ELR (cell line): ENCODE data around the gene ZNF784.
A peak's percentile ranks its signal among the peaks of the same experiment; 100 is the strongest.

Experiments used
- DNase-seq: peaks from one replicate; pipeline ENCODE4 v3.0.0-alpha.2; 2015; ENCODE audit warnings: low read depth

ZNF784 gene

DNA sequence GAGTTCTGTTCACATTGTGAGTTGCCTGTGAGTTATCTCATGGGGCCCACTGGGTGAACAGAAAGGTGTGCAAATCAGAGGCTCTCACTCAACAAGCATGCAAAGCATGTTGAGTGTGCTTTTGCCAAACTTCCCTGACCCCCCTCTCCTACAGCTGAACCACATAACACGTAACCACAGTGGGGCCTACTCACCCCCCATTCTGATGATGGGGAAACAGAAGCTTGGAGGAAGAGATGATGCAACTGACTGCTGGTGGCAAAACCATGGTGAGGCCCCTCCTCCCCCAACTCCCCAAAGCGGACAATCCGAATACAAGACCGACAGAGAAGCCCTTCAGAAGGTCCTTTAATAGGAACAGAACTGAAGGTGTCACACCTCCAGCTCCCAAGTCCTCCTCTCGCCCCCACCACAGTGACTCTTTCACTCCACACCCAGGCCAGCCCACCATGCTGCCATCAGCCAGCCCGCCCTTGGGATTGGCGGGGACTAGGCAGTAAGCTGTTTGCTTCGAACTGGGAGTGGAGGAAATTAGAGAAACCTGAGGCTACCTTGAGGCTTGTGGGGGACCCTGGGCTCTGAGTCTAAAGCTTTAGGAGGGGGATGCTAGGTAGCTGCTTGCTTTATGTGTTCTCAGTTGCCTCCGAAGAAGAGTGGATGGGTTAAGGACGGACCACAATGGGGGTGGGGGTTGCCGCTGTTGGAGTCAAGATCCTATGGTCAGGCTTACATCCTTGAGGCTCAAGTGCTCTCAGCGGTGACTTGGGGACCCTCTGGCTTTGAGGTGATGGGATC, 3.8 kb downstream of the ZNF784 start:
- DNase-seq, result no peak

DNA sequence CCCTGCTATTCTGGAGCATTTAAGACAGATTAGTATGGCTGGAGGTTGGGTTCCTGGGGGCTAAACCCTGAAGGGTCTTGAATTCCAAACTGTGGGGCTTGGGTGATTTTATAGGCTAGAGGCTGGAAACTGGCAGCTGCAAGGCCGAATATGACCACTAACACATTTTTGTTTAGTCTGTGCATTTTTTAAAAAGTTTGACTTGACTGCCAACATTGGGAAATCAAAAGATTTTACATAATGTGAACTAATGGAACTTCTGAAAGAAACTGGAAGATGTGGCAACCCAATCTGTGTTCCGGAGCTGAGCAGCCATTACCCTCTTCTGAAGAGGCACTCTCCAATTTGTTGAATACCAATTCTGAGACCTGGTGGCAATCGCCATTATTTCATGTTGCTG, 5.1 kb downstream of the ZNF784 start:
- DNase-seq, result no peak

DNA sequence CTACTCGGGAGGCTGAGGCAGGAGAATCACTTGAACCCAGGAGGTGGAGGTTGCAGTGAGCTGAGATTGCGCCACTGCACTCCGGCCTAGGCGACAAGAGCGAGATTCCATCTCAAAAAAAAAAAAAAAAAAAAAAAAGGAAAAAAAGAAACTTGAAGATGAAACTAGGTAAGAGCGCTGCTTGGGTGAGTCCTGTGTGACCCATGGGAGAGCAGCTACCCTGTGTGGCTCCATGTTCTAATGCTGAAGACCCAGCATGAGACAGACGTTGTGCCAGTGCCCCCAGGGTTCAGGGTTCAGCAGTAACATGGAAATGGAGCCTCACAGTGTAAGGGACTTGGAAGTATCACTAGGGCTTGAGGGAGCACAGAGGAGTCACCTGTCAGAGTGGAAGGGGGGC, 5.9 kb downstream of the ZNF784 start:
- DNase-seq, result no peak

DNA sequence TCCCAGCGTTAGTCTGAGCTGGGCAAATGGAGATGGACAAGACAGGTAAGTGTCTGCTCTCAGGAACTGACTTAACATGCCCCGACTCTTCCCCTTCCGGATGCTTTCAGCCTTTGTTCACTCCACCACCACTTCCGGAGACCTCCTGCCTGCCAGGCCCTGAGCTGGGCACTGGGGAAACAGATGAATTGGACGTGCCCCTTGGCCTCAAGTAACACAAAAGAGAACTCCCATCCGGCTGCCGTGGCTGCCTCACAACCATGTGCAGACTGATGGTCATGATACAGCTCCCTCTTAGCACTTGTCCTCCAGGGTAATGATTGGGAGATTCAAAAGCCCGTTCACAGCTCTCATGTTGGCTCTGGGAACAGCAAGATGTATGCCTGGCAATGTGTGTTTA, 6.9 kb downstream of the ZNF784 start:
- no peak for DNase-seq

DNA sequence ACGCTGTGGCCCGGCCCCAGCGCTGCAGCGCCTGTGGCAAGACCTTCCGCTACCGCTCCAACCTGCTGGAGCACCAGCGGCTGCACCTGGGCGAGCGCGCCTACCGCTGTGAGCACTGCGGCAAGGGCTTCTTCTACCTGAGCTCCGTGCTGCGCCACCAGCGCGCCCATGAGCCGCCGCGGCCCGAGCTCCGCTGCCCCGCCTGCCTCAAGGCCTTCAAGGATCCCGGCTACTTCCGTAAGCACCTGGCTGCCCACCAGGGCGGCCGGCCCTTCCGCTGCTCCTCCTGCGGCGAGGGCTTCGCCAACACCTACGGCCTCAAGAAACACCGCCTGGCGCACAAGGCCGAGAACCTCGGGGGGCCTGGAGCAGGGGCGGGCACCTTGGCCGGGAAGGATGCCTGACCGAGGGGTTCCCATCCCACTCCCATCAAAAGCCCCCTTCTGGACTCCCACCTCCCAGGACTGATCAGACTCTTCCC, 7.9 kb downstream of the ZNF784 start:
- no peak for DNase-seq

DNA sequence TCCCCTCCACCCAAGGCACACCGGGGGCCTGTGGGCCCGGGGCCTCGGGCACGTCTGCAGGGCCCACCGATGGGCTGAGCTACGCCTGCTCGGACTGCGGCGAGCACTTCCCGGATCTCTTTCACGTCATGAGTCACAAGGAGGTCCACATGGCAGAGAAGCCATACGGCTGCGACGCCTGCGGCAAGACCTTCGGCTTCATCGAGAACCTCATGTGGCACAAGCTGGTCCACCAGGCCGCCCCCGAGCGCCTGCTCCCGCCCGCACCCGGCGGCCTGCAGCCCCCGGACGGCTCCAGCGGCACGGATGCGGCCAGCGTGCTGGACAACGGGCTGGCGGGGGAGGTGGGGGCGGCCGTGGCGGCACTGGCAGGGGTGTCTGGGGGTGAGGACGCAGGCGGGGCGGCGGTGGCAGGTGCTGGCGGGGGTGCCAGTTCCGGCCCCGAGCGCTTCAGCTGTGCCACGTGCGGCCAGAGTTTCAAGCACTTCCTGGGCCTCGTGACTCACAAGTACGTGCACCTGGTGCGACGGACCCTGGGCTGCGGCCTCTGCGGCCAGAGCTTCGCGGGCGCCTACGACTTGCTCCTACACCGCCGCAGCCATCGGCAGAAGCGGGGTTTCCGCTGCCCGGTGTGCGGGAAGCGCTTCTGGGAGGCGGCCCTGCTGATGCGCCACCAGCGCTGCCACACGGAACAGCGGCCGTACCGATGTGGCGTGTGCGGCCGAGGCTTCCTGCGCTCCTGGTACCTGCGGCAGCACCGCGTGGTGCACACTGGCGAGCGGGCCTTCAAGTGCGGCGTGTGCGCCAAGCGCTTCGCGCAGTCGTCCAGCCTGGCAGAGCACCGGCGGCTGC, 8.6 kb downstream of the ZNF784 start:
- no peak for DNase-seq

DNA sequence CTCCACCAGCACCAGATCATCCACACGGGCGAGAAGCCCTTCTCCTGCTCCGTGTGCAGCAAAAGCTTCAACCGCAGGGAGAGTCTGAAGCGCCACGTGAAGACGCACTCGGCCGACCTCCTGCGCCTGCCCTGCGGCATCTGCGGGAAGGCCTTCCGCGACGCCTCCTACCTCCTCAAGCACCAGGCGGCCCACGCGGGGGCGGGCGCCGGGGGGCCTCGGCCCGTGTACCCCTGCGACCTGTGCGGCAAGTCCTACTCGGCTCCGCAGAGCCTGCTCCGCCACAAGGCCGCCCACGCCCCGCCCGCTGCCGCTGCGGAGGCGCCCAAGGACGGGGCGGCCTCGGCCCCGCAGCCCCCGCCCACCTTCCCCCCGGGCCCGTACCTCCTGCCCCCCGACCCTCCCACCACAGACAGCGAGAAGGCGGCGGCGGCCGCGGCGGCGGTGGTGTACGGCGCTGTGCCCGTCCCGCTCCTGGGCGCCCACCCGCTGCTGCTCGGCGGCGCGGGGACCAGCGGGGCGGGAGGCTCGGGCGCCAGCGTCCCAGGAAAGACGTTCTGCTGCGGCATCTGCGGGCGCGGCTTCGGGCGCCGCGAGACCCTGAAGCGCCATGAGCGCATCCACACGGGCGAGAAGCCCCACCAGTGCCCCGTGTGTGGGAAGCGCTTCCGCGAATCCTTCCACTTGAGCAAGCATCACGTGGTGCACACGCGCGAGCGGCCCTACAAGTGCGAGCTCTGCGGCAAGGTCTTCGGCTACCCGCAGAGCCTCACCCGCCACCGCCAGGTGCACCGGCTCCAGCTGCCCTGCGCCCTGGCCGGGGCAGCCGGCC, 9.4 kb downstream of the ZNF784 start:
- DNase-seq, result no peak

DNA sequence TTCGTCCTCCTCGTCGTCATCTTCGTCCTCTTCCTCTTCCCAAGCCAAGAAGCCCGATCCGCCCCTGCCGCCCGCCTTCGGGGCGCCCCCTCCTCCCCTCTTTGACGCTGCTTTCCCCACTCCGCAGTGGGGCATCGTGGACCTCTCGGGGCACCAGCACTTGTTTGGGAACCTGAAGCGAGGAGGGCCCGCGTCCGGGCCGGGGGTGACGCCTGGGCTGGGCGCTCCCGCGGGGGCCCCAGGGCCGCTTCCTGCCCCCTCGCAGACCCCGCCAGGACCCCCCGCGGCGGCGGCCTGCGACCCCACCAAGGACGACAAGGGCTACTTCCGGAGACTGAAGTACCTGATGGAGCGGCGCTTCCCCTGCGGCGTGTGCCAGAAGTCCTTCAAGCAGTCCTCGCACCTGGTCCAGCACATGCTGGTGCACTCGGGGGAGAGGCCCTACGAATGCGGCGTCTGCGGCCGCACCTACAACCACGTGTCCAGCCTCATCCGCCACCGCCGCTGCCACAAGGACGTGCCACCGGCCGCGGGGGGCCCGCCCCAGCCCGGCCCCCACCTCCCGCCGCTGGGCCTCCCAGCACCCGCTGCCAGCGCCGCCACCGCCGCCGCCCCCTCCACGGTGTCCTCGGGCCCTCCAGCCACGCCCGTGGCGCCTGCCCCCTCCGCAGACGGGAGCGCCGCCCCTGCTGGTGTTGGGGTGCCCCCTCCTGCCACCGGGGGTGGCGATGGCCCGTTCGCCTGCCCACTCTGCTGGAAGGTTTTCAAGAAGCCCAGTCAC, 10.2 kb downstream of the ZNF784 start:
- no peak for DNase-seq

DNA sequence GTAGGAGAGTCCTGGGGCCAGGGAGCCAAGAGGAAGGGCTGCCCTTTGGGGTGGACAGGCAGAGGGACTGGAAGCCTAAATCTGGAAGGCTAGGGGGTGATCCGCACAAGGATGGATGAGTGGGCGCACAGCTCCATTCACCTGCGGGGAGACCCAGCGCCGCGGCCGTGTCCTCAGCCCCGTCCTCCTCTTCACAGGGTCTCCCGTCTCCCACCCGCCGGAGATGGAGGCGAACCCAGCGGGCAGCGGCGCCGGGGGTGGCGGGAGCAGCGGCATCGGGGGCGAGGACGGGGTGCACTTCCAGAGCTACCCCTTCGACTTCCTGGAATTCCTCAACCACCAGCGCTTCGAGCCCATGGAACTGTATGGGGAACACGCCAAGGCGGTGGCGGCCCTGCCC, 11.0 kb downstream of the ZNF784 start:
- DNase-seq, result no peak

DNA sequence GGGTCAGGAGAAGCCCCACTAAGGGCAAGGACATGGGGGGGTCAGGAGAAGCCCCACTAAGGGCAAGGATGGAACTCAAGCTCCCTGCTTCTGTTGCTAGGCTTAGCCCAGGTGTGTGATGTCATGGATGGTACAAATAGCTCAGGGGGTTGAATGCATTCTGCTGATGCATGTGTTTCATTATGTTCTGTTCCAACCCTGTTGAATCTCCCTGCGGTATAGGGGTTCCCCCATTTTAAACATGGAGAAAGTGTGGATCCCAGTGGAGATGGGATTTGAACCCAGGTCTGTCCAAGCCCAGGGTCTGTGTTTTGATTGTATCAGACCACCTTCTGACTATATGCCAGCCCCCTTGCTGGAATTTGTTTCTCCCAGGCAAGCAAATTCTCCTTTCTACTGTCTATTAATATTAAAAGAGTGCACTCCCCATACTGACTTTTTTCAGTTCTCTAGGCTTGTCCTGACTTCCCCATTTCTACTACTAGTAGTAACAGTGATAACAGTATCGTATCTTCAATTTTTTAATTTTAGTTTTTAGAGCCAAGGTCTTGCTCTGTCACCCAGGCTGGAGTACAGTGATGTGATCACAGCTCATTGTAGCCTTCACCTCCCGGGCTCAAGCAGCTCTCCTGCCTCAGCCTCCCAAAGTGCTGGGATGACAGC, 12.3 kb downstream of the ZNF784 start:
- DNase-seq, result no peak

DNA sequence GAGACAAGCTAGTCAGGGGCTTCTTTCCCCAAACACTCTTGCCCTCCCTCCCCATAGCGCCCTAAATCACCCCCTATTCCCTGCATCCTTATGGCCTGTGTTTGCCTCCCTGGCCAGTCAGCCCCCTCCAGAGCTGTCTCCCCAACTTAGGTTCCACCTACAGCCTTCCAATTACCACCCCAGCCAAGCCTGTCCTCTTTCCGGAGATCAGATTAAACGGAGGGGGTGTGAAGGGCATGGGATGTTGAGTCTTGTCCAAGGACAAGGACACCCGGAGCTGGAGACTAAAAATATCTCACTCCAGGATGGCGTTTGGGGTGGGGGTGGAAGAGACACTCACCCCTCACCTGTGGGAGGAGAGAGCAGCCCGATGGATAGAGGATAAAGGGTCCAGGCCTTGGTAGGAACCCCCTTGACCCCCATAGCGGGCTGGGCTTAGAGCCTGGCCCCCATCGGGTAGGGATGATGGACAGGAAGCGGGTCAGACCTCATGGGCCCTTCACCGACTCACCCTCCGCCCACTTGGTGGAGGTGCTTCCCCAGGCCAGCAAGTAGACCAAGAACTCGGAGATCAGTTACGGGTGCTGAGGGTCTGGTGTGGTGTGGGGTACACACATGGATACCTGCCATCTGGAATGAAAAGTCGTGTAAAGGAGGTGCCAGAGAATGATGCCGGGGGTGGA, 12.9 kb downstream of the ZNF784 start:
- no peak for DNase-seq

DNA sequence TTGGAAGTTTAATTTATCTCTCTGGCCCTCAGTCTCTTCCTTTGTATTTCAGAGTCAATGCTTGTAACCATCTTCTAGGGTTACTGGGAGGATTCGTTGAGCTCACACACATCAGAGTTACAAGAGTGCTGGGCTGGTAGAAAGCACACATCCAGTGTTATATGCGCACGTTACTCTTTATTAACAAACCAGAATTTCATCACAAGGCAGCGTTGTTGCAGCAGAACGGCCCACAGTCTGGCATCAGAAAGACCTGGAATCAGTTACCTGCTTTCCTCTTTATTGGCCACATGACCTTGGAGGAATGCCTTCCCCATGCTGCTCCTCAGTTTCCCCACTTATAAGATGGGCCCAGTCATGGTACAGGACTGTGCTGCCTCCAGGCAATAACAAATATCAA, 15.0 kb downstream of the ZNF784 start:
- no peak for DNase-seq

DNA sequence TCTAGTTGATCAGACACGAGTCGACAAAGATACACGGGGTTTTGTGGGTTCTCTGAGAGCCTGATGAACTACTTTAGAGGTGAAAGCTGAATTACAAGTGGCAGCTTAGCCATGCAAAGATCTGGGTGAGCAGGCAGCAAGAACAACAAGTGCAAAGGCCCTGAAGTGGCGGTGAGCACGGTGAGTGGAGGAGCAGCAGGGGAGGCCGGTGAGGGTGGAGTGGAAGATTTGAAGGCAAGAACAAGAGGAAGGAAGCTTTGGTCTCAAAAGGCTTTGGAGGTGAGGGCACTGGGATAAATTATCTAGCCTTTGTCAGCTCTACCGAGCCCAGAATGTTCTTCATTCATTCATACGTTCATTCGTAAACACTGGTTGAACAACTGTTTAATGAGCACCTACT, 17.5 kb downstream of the ZNF784 start:
- no peak for DNase-seq

DNA sequence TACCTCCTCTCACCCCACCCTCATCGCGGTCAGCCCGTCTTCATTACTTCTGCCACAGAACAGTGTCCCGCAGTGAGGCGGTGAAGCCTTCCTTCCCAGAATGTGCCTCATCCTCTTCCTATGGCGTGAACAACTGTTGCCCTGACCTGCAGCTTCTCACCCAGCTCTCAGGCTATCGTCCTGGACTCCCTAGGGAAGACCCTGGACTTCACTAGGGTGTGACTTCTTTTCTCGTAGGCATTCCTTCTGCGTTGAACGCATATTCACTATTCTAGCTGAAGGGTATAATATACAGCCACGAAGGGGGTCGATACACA, 17.9 kb downstream of the ZNF784 start:
- DNase-seq, result no peak

DNA sequence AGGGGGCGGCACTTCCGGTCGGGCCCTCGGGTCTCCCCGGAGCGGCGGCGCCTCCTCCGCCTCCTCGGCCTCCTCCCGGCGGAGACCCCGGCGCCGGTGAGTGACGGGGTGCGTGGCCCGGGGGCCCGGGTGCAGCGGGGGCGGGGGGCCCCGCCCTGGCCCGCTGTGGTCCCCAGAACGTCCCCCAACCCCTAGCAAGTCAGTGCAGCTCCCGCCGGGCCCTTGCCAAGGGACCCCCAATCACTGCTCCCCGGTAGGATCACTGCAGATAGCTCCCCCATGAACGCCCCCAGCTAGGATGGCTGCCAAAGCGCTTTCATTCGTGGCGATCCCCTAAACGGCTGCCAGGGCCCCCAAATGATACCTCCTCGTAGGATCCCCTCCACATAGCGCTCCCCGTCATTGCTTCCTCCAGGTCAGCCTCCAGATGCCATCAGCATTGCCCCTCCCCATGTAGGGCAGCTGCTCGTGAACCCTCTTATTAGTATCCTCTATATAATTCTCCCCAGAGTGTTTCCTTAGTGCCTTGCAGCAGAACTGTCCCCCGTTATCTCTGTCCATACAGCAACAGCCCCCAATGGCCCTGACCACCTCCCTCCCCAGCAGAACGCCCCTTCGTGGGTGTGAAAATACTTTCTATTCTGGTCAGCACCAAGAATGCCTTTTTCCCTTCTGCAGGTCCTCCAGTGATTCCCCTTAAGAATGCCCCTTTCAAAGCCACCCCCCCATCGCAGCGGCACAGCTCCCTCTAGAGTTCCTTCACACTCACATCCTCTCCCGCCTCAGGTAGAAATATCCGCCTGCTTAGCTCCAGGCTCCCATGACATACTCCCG, 18.5 kb downstream of the ZNF784 start, which contains the start of gene ZNF865:
ZNF865 (plus strand) TSS at position 11 of the 834 bp plus-strand sequence. CDS start 7,972 bp downstream, outside the sequence.
- peak; percentile 91 for DNase-seq

DNA sequence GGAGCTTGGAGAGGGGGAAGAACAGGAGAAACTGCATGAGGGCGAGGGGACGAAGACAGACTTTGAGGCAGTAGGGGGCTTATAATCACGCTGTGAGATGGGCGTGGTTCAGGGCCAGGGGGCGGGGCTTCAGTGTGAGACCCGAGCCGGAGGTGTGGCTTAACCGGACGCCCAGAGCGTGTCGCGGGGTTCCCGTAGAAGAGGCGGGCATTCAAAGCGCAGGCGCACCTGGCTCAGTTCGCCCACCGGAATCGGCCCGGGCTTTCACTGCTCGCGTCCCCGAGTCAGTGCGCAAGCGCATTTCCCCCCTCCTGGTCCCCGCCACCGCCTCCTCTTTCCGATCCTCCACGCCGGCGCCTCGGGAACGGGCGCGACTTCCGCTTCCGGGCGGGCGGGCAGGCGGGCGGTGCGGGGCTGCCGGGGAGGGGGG, 19.1 kb downstream of the ZNF784 start:
- DNase-seq, result peak; percentile 97

DNA sequence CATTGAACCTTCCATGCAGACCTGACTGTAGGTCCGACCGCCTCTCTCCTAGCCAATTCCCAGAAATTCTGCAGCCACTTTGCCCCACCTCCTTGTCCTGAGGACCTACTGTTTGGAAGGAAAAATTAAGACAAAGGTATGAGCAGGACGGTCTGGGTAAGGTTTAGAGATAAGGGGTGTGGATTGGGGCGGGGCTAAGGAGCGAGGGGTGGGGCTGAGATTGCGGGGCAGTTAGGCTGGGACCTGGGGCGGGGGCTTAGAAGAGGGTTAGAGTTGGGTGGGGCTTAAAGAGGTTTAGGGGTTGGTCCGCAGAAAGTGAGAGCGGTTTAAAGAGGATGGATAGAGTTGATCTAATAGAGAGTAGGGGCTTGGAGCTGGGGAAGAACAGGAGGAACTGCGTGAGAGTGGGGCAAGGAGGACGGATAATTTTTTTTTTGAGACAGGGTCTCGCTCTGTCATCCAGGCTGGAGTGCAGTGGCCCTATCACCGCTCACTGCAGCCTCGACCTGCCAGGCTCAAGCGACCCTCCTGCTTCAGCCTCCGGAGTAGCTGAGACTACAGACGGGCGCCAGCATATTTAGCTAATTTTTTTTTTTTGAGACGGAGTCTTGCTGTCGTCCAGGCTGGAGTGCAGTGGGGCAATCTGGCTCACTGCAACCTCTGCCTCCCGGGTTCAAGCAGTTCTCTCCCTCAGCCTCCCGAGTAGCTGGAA, 20.6 kb downstream of the ZNF784 start:
- no peak for DNase-seq

DNA sequence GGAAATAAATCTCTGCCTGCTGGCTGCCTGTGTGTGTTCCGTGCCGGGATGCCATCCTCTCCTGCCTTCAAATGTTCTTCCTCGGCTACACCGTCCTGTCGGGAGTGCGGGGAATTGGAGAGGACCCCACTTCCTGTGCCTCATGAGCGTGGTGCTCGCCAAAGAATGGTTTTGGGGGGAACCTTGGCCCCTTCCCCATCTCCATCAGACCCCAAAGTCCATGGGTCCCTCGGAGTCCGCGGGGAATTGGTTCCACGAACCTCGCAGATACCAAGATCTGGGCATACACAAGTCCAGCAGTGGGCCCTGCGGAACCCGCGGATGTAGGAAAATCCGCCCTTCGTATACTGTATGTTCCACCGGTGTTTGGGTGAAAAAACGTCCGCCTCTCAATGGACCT, 21.3 kb downstream of the ZNF784 start:
- DNase-seq, result no peak
